ENCODE results near the gene UNC13B. TPM values are rescaled to one million over a fixed set of nuclear protein-coding genes. Genes with fewer than 3 reads are reported as not detected.

The UNC13B gene
- total and polyA plus RNA-seq, 9 of the 15 experiments (the other 6 are each of a cell fraction or from before 2014, with no cell fraction given): 2.4 to 11.5 (median 8.6) TPM

DNA sequence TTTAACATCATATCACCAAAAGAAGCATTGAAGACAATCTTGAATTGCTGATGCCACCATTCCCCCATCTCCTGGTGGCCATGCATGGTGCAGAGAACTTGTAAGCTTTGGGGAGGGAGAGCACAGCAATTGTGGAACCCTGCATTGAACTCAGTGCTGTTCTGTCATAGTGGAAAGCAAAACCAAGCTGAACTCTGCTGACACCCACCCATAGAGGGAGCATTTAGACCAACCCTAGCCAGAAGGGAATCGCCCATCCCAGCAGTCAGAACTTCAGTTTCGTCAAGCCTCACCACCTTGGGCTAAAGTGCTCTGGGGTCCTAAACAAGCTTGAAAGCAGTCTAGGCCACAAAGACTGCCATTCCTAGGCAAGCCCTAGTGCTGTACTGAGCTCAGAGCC, 290.7 kb downstream of the UNC13B start:
- FAIRE-seq (no peak), ATAC-seq (no peak), DNase-seq (ENCODE audit: extremely low read depth in 1 of 4, low spot score in 3 of 4) (peak in 1 of 4 experiments; percentile 3)
- no peaks in the 10 kb centered on the region for H3K4me1 ChIP-seq (replicated peaks in 1 of 2; ENCODE audit: control insufficient read depth in 2 of 2, insufficient read depth in 2 of 2, low read length in 2 of 2)
- no peak overlapping the region for H3K9ac ChIP-seq (ENCODE audit: insufficient read depth in 1 of 2, low read depth in 2 of 2, low read length in 2 of 2)
- H3K36me3 ChIP-seq (ENCODE audit: control insufficient read depth, insufficient read depth, low read length): no peaks in the 10 kb centered on the region
- no TSS peak for BruUV-seq (replicated peaks)
- POLR2A ChIA-PET: no interaction called here
- no peak overlapping the region for H2AFZ ChIP-seq (ENCODE audit: low read depth, low read length)
- H3K9me3 ChIP-seq (replicated peaks; ENCODE audit: control insufficient read depth, insufficient read depth, low read depth, low read length): no peaks in the 10 kb centered on the region
- no peak overlapping the region for H3K4me3 ChIP-seq
- H3K79me2 ChIP-seq (ENCODE audit: control insufficient read depth, insufficient read depth, low read length): no peaks in the 10 kb centered on the region
- WGBS (ENCODE audit: insufficient coverage, low coverage, missing lambda C conversion rate): 20% methylated on average over 2 of the region's 2 CpGs
- intact Hi-C loops (cut with micrococcal nuclease): no loop called here
- H3K9me1 ChIP-seq (ENCODE audit: control insufficient read depth, insufficient read depth, low read length): no peaks in the 10 kb centered on the region
- H3K27me3 ChIP-seq (ENCODE audit: control insufficient read depth in 2 of 2, insufficient read depth in 2 of 2, low read length in 2 of 2): no peaks in the 10 kb centered on the region; a peak in 1 of 5 replicates
- no peak overlapping the region for H3K27ac ChIP-seq (ENCODE audit: extremely low read depth, low read depth, low read length)
- CTCF ChIA-PET (ENCODE audit: low intra/inter-chr PET ratio): no interaction called here
- no peak overlapping the region for H3K4me2 ChIP-seq (ENCODE audit: insufficient read depth, low read length)
- H4K20me1 ChIP-seq (replicated peaks; ENCODE audit: control insufficient read depth, insufficient read depth, low read length): no peaks in the 10 kb centered on the region
- in situ Hi-C loops (cut with MboI): no loop called here
- TF ChIP-seq RAD51 (IDR thresholded peaks at IDR 0.05; ENCODE audit: borderline replicate concordance, low read depth) (no peak), SUPT5H (IDR thresholded peaks at IDR 0.05) (no peak), MEF2D (tag; conservative IDR thresholded peaks at IDR 0.05; ENCODE audit: low read depth) (no peak), ZNF717 (CRISPR knock-in tag; IDR thresholded peaks at IDR 0.05) (no peak), ZNF57 (CRISPR knock-in tag; IDR thresholded peaks at IDR 0.05) (no peak), TAF1 (IDR thresholded peaks at IDR 0.05; ENCODE audit: control insufficient read depth, extremely low read depth, insufficient read depth, low read length, severe bottlenecking) (no peak), SLC30A9 (CRISPR knock-in tag; IDR thresholded peaks at IDR 0.05) (no peak), ZNF589 (CRISPR knock-in tag; IDR thresholded peaks at IDR 0.05; ENCODE audit: low read depth) (no peak), HNRNPL (IDR thresholded peaks at IDR 0.05; ENCODE audit: low read depth, low read length) (no peak), SNRNP70 (optimal IDR thresholded peaks at IDR 0.05; ENCODE audit: low read depth, low read length) (no peak), FOXK2 (conservative IDR thresholded peaks at IDR 0.05 in 1 of 2, IDR thresholded peaks at IDR 0.05 in 1 of 2; ENCODE audit: low read depth in 2 of 2) (no peak)
- TF ChIP-seq, protein P1, sequence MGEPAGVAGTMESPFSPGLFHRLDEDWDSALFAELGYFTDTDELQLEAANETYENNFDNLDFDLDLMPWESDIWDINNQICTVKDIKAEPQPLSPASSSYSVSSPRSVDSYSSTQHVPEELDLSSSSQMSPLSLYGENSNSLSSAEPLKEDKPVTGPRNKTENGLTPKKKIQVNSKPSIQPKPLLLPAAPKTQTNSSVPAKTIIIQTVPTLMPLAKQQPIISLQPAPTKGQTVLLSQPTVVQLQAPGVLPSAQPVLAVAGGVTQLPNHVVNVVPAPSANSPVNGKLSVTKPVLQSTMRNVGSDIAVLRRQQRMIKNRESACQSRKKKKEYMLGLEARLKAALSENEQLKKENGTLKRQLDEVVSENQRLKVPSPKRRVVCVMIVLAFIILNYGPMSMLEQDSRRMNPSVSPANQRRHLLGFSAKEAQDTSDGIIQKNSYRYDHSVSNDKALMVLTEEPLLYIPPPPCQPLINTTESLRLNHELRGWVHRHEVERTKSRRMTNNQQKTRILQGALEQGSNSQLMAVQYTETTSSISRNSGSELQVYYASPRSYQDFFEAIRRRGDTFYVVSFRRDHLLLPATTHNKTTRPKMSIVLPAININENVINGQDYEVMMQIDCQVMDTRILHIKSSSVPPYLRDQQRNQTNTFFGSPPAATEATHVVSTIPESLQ (CRISPR knock-in tag; IDR thresholded peaks at IDR 0.05): no peak
- TF ChIP-seq, protein P2, sequence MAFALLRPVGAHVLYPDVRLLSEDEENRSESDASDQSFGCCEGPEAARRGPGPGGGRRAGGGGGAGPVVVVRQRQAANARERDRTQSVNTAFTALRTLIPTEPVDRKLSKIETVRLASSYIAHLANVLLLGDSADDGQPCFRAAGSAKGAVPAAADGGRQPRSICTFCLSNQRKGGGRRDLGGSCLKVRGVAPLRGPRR (CRISPR knock-in tag; IDR thresholded peaks at IDR 0.05): no peak
- TF ChIP-seq, protein P3, sequence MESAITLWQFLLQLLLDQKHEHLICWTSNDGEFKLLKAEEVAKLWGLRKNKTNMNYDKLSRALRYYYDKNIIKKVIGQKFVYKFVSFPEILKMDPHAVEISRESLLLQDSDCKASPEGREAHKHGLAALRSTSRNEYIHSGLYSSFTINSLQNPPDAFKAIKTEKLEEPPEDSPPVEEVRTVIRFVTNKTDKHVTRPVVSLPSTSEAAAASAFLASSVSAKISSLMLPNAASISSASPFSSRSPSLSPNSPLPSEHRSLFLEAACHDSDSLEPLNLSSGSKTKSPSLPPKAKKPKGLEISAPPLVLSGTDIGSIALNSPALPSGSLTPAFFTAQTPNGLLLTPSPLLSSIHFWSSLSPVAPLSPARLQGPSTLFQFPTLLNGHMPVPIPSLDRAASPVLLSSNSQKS (CRISPR knock-in tag; IDR thresholded peaks at IDR 0.05): no peak
- TF ChIP-seq, protein P4, sequence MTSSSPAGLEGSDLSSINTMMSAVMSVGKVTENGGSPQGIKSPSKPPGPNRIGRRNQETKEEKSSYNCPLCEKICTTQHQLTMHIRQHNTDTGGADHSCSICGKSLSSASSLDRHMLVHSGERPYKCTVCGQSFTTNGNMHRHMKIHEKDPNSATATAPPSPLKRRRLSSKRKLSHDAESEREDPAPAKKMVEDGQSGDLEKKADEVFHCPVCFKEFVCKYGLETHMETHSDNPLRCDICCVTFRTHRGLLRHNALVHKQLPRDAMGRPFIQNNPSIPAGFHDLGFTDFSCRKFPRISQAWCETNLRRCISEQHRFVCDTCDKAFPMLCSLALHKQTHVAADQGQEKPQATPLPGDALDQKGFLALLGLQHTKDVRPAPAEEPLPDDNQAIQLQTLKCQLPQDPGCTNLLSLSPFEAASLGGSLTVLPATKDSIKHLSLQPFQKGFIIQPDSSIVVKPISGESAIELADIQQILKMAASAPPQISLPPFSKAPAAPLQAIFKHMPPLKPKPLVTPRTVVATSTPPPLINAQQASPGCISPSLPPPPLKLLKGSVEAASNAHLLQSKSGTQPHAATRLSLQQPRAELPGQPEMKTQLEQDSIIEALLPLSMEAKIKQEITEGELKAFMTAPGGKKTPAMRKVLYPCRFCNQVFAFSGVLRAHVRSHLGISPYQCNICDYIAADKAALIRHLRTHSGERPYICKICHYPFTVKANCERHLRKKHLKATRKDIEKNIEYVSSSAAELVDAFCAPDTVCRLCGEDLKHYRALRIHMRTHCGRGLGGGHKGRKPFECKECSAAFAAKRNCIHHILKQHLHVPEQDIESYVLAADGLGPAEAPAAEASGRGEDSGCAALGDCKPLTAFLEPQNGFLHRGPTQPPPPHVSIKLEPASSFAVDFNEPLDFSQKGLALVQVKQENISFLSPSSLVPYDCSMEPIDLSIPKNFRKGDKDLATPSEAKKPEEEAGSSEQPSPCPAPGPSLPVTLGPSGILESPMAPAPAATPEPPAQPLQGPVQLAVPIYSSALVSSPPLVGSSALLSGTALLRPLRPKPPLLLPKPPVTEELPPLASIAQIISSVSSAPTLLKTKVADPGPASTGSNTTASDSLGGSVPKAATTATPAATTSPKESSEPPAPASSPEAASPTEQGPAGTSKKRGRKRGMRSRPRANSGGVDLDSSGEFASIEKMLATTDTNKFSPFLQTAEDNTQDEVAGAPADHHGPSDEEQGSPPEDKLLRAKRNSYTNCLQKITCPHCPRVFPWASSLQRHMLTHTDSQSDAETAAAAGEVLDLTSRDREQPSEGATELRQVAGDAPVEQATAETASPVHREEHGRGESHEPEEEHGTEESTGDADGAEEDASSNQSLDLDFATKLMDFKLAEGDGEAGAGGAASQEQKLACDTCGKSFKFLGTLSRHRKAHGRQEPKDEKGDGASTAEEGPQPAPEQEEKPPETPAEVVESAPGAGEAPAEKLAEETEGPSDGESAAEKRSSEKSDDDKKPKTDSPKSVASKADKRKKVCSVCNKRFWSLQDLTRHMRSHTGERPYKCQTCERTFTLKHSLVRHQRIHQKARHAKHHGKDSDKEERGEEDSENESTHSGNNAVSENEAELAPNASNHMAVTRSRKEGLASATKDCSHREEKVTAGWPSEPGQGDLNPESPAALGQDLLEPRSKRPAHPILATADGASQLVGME (CRISPR knock-in tag; IDR thresholded peaks at IDR 0.05): no peak
